Measurements from ENCODE around the gene JAKMIP2.

DNA sequence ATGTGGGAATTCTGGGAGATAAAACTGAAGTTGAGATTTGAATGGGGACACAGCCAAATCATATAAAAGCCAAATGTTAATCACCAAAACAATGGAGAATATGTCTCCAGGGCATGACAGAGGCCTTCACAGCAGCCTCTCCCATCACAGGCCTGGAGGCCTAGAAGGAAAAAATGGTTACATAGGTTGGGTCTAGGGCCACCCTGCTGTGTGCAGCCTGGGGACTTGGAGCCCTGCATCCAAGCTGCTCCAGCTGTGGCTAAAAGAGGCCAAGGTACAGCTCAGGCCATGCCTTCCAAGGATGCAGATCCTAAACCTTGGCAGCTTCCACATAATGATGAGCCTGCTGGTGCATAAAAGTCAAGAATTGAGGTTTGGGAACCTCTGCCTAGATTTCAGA, 85.1 kb downstream of the JAKMIP2 start:
- TF ChIP-seq, protein P1, sequence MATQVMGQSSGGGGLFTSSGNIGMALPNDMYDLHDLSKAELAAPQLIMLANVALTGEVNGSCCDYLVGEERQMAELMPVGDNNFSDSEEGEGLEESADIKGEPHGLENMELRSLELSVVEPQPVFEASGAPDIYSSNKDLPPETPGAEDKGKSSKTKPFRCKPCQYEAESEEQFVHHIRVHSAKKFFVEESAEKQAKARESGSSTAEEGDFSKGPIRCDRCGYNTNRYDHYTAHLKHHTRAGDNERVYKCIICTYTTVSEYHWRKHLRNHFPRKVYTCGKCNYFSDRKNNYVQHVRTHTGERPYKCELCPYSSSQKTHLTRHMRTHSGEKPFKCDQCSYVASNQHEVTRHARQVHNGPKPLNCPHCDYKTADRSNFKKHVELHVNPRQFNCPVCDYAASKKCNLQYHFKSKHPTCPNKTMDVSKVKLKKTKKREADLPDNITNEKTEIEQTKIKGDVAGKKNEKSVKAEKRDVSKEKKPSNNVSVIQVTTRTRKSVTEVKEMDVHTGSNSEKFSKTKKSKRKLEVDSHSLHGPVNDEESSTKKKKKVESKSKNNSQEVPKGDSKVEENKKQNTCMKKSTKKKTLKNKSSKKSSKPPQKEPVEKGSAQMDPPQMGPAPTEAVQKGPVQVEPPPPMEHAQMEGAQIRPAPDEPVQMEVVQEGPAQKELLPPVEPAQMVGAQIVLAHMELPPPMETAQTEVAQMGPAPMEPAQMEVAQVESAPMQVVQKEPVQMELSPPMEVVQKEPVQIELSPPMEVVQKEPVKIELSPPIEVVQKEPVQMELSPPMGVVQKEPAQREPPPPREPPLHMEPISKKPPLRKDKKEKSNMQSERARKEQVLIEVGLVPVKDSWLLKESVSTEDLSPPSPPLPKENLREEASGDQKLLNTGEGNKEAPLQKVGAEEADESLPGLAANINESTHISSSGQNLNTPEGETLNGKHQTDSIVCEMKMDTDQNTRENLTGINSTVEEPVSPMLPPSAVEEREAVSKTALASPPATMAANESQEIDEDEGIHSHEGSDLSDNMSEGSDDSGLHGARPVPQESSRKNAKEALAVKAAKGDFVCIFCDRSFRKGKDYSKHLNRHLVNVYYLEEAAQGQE (IDR thresholded peaks at IDR 0.05; ENCODE audit: insufficient read depth in 1 of 2, low read depth in 2 of 2, low read length in 1 of 2), result no peak
- TF ChIP-seq, protein P2, sequence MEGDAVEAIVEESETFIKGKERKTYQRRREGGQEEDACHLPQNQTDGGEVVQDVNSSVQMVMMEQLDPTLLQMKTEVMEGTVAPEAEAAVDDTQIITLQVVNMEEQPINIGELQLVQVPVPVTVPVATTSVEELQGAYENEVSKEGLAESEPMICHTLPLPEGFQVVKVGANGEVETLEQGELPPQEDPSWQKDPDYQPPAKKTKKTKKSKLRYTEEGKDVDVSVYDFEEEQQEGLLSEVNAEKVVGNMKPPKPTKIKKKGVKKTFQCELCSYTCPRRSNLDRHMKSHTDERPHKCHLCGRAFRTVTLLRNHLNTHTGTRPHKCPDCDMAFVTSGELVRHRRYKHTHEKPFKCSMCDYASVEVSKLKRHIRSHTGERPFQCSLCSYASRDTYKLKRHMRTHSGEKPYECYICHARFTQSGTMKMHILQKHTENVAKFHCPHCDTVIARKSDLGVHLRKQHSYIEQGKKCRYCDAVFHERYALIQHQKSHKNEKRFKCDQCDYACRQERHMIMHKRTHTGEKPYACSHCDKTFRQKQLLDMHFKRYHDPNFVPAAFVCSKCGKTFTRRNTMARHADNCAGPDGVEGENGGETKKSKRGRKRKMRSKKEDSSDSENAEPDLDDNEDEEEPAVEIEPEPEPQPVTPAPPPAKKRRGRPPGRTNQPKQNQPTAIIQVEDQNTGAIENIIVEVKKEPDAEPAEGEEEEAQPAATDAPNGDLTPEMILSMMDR (IDR thresholded peaks at IDR 0.05), result no peak
- TF ChIP-seq POLR2AphosphoS5 (IDR thresholded peaks at IDR 0.05; ENCODE audit: low read depth, low read length), result no peak

Data from Panc1 (cell line).